HCT116 (cell line): ENCODE measurements around the gene GALNT2. TPM values are rescaled to one million over a fixed set of nuclear protein-coding genes. Genes with fewer than 3 reads are reported as not detected.

Experiments
- ATAC-seq: fragments of 200-7000 bp; cut with Tn5 transposase; 2 replicates; pipeline ENCODE4 v1.9.1; 2020; ENCODE audit warnings: mild to moderate bottlenecking, moderate library complexity
- BruUV-seq: library from RNA; stranded (reverse); fragments of 400-500 nt; replicated peaks from 2 replicates; lab custom pipeline; 2021; lab: Mats Ljungman, UMichigan
- CTCF ChIA-PET: fragments of 300-600 bp; sonication (Branson Sonifier 250); formaldehyde crosslinking; loops from one replicate; lab custom pipeline; 2021; ENCODE audit warnings: antibody characterized with exemption; lab: Charles Lee
- POLR2A ChIA-PET: fragments of 300-600, 350-600 bp; sonication (Branson Sonifier 250); formaldehyde crosslinking; loops from one replicate; lab custom pipeline; 2021; ENCODE audit warnings: antibody characterized with exemption; lab: Charles Lee
- RAD21 ChIA-PET, 2 experiments: fragments of 300-600 bp; sonication (Branson Sonifier 250); formaldehyde crosslinking; loops; one replicate each; lab custom pipeline; 2023; ENCODE audit warnings: low total read pairs in 2 of 2; ENCODE audit not compliant: uncharacterized antibody in 2 of 2, unreplicated experiment in 2 of 2, low non-redundant PET in 1 of 2; lab: Charles Lee
- DNase-seq: peaks from one replicate; pipeline ENCODE4 v3.0.0-alpha.2; 2010; ENCODE audit warnings: low read depth, low spot score
- H2AFZ ChIP-seq: fragments of 200-600 bp; shearing (Covaris generic), sonication (generic); 2 replicates; pipeline ENCODE4 v1.6.1; 2017; ENCODE audit warnings: low read depth, mixed run types, mixed read lengths, antibody characterized with exemption, low read length; ENCODE audit not compliant: poor library complexity, severe bottlenecking
- H3K27ac ChIP-seq: 2 replicates; pipeline ENCODE4 v1.5.1; 2012; ENCODE audit warnings: low read depth, low read length
- H3K27me3 ChIP-seq: fragments of 200-600 bp; sonication (generic); 2 replicates; pipeline ENCODE4 v1.6.1; 2016; ENCODE audit warnings: mixed run types, low read length, mixed read lengths; ENCODE audit not compliant: insufficient read depth
- H3K36me3 ChIP-seq, 2 experiments: fragments of 200-500 bp in 1 of 2; fragments of 200-600 bp in 1 of 2; sonication (Bioruptor generic) in 1 of 2; sonication (generic) in 1 of 2; 2 replicates each; pipeline versions ENCODE4 v1.5.1 to v1.6.1; 2014 to 2016; ENCODE audit warnings: low read length in 2 of 2, inconsistent platforms in 1 of 2, mixed read lengths in 1 of 2, mixed run types in 1 of 2; ENCODE audit not compliant: insufficient read depth in 2 of 2, control insufficient read depth in 1 of 2
- H3K4me1 ChIP-seq, 2 experiments: fragments of 200-600 bp in 1 of 2; sonication (generic) in 1 of 2; 2 replicates each; pipeline versions ENCODE4 v1.5.1 to v1.6.1; 2012 to 2017; ENCODE audit warnings: low read length in 2 of 2, inconsistent platforms in 1 of 2, mild to moderate bottlenecking in 1 of 2, mixed read lengths in 1 of 2, mixed run types in 1 of 2, moderate library complexity in 1 of 2; ENCODE audit not compliant: insufficient read depth in 2 of 2, control insufficient read depth in 1 of 2
- H3K4me2 ChIP-seq: fragments of 200-600 bp; sonication (generic); 2 replicates; pipeline ENCODE4 v1.6.1; 2017; ENCODE audit warnings: mixed run types, low read length, mixed read lengths
- H3K4me3 ChIP-seq, 2 experiments: fragments of 200-600 bp in 1 of 2; sonication (generic) in 1 of 2; replicated peaks in 1 of 2; 2 replicates each; pipeline ENCODE4 v1.5.1; 2011 to 2016; ENCODE audit warnings: low read length in 2 of 2, control low read depth in 1 of 2, low read depth in 1 of 2, mild to moderate bottlenecking in 1 of 2, mixed read lengths in 1 of 2, mixed run types in 1 of 2
- H3K79me2 ChIP-seq: fragments of 200-600 bp; sonication (generic); 2 replicates; pipeline ENCODE4 v1.6.1; 2017; ENCODE audit warnings: mild to moderate bottlenecking, mixed run types, low read length, moderate library complexity, mixed read lengths; ENCODE audit not compliant: insufficient read depth
- H3K9ac ChIP-seq: fragments of 200-600 bp; sonication (generic); 2 replicates; pipeline ENCODE4 v1.6.1; 2016; ENCODE audit warnings: low read length, mixed read lengths
- H3K9me2 ChIP-seq: fragments of 200-600 bp; sonication (generic), shearing (Covaris generic); 2 replicates; pipeline ENCODE4 v1.6.1; 2017; ENCODE audit warnings: mixed run types, mild to moderate bottlenecking, moderate library complexity; ENCODE audit not compliant: insufficient read depth
- H3K9me3 ChIP-seq, 2 experiments: fragments of 200-500 bp in 1 of 2; fragments of 200-600 bp in 1 of 2; sonication (Bioruptor generic) in 1 of 2; sonication (generic) in 1 of 2; 2 replicates each; pipeline ENCODE4 v1.6.1; 2014 to 2017; ENCODE audit warnings: low read length in 2 of 2, mixed read lengths in 2 of 2, inconsistent platforms in 1 of 2, low read depth in 1 of 2, mild to moderate bottlenecking in 1 of 2, mixed run types in 1 of 2, moderate library complexity in 1 of 2; ENCODE audit not compliant: control insufficient read depth in 1 of 2, insufficient read depth in 1 of 2
- H4K20me1 ChIP-seq: fragments of 200-600 bp; sonication (generic), shearing (Covaris generic); 2 replicates; pipeline ENCODE4 v1.6.1; 2017; ENCODE audit warnings: mixed run types, mild to moderate bottlenecking, moderate library complexity; ENCODE audit not compliant: insufficient read depth
- CBX3 ChIP-seq: IDR thresholded peaks from 2 replicates; pipeline ENCODE4 v1.6.1; 2012; ENCODE audit warnings: low read depth
- EGR1 ChIP-seq: IDR thresholded peaks from 2 replicates; pipeline ENCODE4 v1.6.1; 2012; ENCODE audit warnings: low read depth
- ELF1 ChIP-seq: IDR thresholded peaks from 2 replicates; pipeline ENCODE4 v1.6.1; 2012; ENCODE audit warnings: low read depth, borderline replicate concordance
- EZH2 ChIP-seq: fragments of 200-600 bp; sonication (generic); IDR thresholded peaks from 2 replicates; pipeline ENCODE4 v1.6.1; 2017; ENCODE audit warnings: antibody characterized with exemption, mixed run types
- EZH2phosphoT487 ChIP-seq: fragments of 200-600 bp; IDR thresholded peaks from 2 replicates; pipeline ENCODE4 v1.6.1; 2018; ENCODE audit warnings: antibody characterized with exemption, borderline replicate concordance
- JUND ChIP-seq: IDR thresholded peaks from 2 replicates; pipeline ENCODE4 v1.6.1; 2012
- RAD21 ChIP-seq: IDR thresholded peaks from 2 replicates; pipeline ENCODE4 v1.6.1; 2012; ENCODE audit warnings: low read depth, mild to moderate bottlenecking
- SIN3A ChIP-seq: IDR thresholded peaks from 2 replicates; pipeline ENCODE4 v1.6.1; 2012; ENCODE audit warnings: low read depth
- SRF ChIP-seq: IDR thresholded peaks from 2 replicates; pipeline ENCODE4 v1.6.1; 2012; ENCODE audit warnings: low read depth
- TCF7L2 ChIP-seq: IDR thresholded peaks from 2 replicates; pipeline ENCODE4 v1.7.0; 2011; ENCODE audit warnings: borderline replicate concordance, inconsistent platforms; ENCODE audit not compliant: insufficient read depth, insufficient read length; ENCODE audit errors: extremely low read depth
- YY1 ChIP-seq: IDR thresholded peaks from 2 replicates; pipeline ENCODE4 v1.6.1; 2011; ENCODE audit warnings: low read length, low read depth, moderate library complexity, mild to moderate bottlenecking; ENCODE audit not compliant: insufficient replicate concordance; ENCODE audit errors: extremely low read depth
- ZFX ChIP-seq: fragments of 450-650 bp; IDR thresholded peaks from 2 replicates; pipeline ENCODE4 v1.6.1; 2017
- intact Hi-C: fragments of 100-400 bp; cut with micrococcal nuclease; formaldehyde crosslinking; loops from 2 replicates; pipeline ENCODE4 v1.10.0; 2022
- total RNA-seq: library from RNA; stranded (reverse); gene quantifications from one replicate; pipeline ENCODE4 v1.2.1, GENCODE V29; 2021; ENCODE audit not compliant: unreplicated experiment
- TF ChIP-seq, protein P1 (sequence below): IDR thresholded peaks from 2 replicates; pipeline ENCODE4 v1.6.1; 2012
- TF ChIP-seq, protein P2 (sequence below): IDR thresholded peaks from 2 replicates; pipeline ENCODE4 v1.6.1; 2012
- TF ChIP-seq, protein P3 (sequence below), 3 experiments: fragments of 200-600 bp in 1 of 3; sonication (generic) in 1 of 3; IDR thresholded peaks in 2 of 3; conservative IDR thresholded peaks in 1 of 3; 2 replicates each; pipeline ENCODE4 v1.5.1; 2012 to 2017; ENCODE audit warnings: low read depth in 2 of 3, low read length in 2 of 3, antibody characterized with exemption in 1 of 3, borderline replicate concordance in 1 of 3, control low read depth in 1 of 3, mild to moderate bottlenecking in 1 of 3, mixed read lengths in 1 of 3, mixed run types in 1 of 3, moderate library complexity in 1 of 3; ENCODE audit not compliant: insufficient read depth in 1 of 3

Gene GALNT2
- total RNA-seq, 1 experiment from 2014 or later, result 40.8 TPM

GRCh38 chr1:230321741-230322420 is 254.8 kb downstream of the GALNT2 start:
- Histone ChIP-seq H2AFZ (no peak overlapping the region), H4K20me1 (no peaks in the 10 kb centered on the region), H3K9me2 (no peaks in the 10 kb centered on the region), H3K9ac (no peak overlapping the region), H3K79me2 (no peaks in the 10 kb centered on the region), H3K4me2 (no peak overlapping the region), H3K4me3 (no peak overlapping the region), H3K27ac (no peak overlapping the region), H3K27me3 (no peaks in the 10 kb centered on the region), H3K9me3 (no peaks in the 10 kb centered on the region), H3K36me3 (no peaks in the 10 kb centered on the region), H3K4me1 (no peaks in the 10 kb centered on the region)
- ATAC-seq, result no peak
- ChIA-PET CTCF (no interaction called here), POLR2A (no interaction called here), RAD21 (no interaction called here)
- intact Hi-C loops, result no loop called here
- BruUV-seq, result no TSS peak
- no peak for DNase-seq
- TF ChIP-seq TCF7L2 (no peak), EGR1 (no peak), EZH2 (no peak), EZH2phosphoT487 (no peak), JUND (no peak), ELF1 (no peak), RAD21 (no peak), SRF (no peak), SIN3A (no peak), CBX3 (no peak), YY1 (no peak), ZFX (no peak)
- TF ChIP-seq, protein P1, sequence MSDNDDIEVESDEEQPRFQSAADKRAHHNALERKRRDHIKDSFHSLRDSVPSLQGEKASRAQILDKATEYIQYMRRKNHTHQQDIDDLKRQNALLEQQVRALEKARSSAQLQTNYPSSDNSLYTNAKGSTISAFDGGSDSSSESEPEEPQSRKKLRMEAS, result no peak
- TF ChIP-seq, protein P2, sequence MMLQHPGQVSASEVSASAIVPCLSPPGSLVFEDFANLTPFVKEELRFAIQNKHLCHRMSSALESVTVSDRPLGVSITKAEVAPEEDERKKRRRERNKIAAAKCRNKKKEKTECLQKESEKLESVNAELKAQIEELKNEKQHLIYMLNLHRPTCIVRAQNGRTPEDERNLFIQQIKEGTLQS, result no peak
- TF ChIP-seq, protein P3, sequence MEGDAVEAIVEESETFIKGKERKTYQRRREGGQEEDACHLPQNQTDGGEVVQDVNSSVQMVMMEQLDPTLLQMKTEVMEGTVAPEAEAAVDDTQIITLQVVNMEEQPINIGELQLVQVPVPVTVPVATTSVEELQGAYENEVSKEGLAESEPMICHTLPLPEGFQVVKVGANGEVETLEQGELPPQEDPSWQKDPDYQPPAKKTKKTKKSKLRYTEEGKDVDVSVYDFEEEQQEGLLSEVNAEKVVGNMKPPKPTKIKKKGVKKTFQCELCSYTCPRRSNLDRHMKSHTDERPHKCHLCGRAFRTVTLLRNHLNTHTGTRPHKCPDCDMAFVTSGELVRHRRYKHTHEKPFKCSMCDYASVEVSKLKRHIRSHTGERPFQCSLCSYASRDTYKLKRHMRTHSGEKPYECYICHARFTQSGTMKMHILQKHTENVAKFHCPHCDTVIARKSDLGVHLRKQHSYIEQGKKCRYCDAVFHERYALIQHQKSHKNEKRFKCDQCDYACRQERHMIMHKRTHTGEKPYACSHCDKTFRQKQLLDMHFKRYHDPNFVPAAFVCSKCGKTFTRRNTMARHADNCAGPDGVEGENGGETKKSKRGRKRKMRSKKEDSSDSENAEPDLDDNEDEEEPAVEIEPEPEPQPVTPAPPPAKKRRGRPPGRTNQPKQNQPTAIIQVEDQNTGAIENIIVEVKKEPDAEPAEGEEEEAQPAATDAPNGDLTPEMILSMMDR (IDR thresholded peaks at IDR 0.05 in 2 of 3, conservative IDR thresholded peaks at IDR 0.05 in 1 of 3; ENCODE audit: borderline replicate concordance in 1 of 3, insufficient read depth in 1 of 3, low read depth in 2 of 3, low read length in 2 of 3), result no peak
- TF ChIP-seq, all 23 proteins: peak for 0
